ENCODE measurements around the gene ENOX1. TPM values are rescaled to one million over a fixed set of nuclear protein-coding genes. Genes with fewer than 3 reads are reported as not detected.

Gene ENOX1
- total RNA-seq, 1 donor from 2014 or later, result 0.18 TPM

DNA sequence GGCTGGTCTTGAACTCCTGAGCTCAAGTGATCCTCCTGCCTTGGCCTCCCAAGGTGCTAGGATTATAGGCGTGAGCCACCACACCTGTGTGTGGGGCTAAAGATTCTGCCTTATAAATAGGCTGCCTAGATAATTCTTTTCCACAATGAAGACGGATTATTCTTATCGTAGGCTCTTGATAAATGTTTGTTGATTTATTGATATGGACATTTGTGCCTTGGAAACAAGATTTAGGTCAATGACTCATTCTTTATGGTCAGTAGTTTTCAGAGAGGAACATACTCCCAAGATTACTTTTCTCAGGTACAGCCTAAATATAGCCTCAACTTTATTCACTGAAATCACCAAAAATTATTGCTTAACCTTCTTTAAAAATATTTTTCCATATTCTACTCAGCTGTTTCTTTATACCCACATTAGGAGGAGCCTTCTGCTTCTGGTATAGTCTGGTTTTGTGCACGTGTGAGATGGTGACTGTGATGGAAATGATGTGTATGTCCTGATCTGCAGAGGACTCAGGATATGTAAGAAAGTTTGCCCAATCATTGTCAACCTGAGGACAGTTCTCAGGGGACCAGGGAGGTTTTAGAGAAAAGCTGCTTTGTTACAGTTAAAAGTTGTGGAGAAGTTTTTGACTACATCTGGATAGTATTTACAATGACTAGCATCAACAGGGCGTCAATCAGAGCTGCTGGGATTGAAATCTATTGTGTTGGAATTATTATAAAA lies 554.5 kb downstream of the ENOX1 start:
- DNase-seq (ENCODE audit: low spot score) (no peak), ATAC-seq (no peak)

- ATAC-seq, result no peak
- DNase-seq (ENCODE audit: low spot score), result no peak
Measured at GRCh38 chr13:43230989-43231388, 555.8 kb downstream of the ENOX1 start.

DNA sequence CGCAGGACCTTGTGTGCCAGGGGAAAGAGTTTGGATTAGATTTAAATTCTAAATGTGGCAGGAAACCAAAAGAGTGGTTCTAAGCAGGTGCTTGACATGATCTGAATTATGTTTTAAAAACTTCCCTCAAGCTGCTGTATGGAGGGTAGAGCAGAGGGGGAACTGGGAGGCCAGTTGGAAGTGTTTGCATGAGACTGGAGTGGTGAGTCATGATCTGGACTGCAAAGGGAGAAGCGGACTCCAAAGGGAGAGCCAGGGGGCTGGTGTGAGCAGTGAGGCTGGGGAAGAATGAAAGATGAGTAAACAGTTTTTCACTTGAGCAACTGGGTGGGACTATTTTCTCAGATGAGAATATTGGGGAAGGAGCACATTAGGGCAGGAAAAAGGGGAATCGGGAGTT lies 557.3 kb downstream of the ENOX1 start:
- no peak for ATAC-seq
- DNase-seq (ENCODE audit: low spot score), result no peak

- no peak for ATAC-seq
- DNase-seq (ENCODE audit: low spot score), result no peak
Measured at GRCh38 chr13:43227721-43228120, 559.1 kb downstream of the ENOX1 start.

GRCh38 chr13:43223216-43223615 lies 563.6 kb downstream of the ENOX1 start:
- DNase-seq (ENCODE audit: low spot score) (no peak), ATAC-seq (no peak)

- ATAC-seq, result no peak
- DNase-seq (ENCODE audit: low spot score), result no peak
Measured at GRCh38 chr13:43222086-43222485, 564.7 kb downstream of the ENOX1 start.

DNA sequence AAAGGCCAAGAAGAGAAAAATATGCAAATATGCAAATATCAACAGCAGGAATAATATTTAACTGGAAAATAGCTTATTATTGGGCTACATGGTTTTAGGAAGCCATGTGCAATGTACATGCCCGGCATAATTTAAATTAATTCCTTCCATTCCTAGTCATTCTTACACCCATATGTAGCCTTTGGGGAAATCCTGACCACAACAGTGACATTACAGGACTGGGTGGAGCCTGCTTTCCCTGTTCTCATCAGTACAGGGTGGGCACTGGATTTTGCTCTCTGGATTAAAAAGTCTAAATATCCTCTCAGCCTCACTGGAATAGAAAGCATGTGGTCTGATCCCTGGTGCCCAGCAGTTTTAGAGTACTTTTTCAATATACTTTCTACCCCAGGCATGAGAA lies 565.2 kb downstream of the ENOX1 start:
- DNase-seq (ENCODE audit: low spot score) (no peak), ATAC-seq (no peak)

- no peak for ATAC-seq
Measured at GRCh38 chr13:43220873-43221595, 565.7 kb downstream of the ENOX1 start.

DNA sequence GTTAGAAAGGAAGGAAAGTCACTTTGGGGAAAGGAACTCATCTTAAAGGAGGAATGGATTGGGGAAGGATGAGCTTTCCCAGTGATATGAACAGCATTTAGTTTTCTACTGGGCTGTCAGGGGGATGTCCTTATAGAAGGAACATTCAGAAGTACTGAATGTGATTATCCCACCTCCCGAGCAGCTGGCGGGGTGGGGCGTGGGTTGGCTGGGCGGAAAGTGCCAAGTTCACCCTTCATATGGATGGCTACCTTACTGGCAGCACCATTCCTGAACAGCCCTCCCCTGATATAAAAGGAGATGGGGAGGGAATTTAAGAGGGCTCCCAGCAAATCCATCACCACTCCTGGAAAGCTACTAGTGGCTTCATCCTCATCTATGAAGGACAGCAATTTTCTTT lies 572.6 kb downstream of the ENOX1 start:
- DNase-seq (ENCODE audit: low spot score) (no peak), ATAC-seq (no peak)

More at GRCh38 chr13:43220873-43221595, 565.7 kb downstream of the ENOX1 start:
- DNase-seq (ENCODE audit: low spot score), result no peak

- DNase-seq (ENCODE audit: low spot score) (no peak), ATAC-seq (no peak)
Measured at GRCh38 chr13:43206838-43207237, 579.9 kb downstream of the ENOX1 start.

GRCh38 chr13:43205416-43205815 lies 581.4 kb downstream of the ENOX1 start:
- ATAC-seq (no peak), DNase-seq (ENCODE audit: low spot score) (no peak)

DNA sequence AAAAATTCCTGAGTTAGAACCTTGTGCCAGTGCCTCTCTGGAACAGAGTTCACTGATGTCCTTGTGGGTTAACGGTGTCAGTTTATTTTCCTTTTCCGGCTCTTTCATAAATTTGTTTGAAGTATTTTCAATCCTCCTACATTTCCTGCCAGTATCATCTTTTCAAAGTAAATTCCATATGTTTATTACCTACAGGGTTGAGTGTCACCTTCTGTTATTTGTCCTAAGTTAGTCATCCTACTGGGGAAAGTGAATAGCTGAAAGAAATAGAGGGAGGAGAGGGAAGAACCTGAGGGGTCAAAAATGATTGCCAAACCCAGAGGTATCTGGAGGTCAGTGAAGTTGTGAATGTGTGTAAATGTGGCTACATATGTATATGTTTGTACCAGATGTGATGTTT lies 582.2 kb downstream of the ENOX1 start:
- no peak for DNase-seq (ENCODE audit: low spot score)
- ATAC-seq, result no peak

DNA sequence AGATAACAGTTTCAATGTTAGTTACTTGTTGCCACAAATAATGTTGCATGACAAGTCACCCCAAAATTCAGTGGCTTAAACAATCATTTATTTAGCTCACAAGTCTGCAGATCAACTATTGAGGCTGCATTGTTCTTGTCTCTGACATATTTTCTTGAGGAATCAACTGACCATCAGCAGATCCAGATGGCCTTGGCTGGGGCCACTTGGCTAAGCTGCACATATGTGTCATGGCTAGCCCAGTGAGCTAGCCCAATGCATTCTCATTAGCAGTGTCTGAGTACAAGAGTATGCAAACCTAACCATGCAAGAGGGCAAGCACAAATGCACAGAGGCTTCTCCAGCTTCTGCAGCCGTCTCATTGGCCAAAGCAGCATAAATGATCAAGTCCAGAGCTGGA lies 583.0 kb downstream of the ENOX1 start:
- ATAC-seq (no peak), DNase-seq (ENCODE audit: low spot score) (no peak)

- ATAC-seq (no peak), DNase-seq (ENCODE audit: low spot score) (no peak)
Measured at GRCh38 chr13:43200736-43201135, 586.0 kb downstream of the ENOX1 start.

GRCh38 chr13:43200307-43200706 lies 586.5 kb downstream of the ENOX1 start:
- ATAC-seq, result no peak
- DNase-seq (ENCODE audit: low spot score), result no peak

- ATAC-seq (no peak), DNase-seq (ENCODE audit: low spot score) (no peak)
Measured at GRCh38 chr13:43196750-43197370, 589.9 kb downstream of the ENOX1 start.

- DNase-seq (ENCODE audit: low spot score) (no peak), ATAC-seq (peak; percentile 32)
Measured at GRCh38 chr13:43196086-43196621, 590.6 kb downstream of the ENOX1 start.

- no peak for DNase-seq (ENCODE audit: low spot score)
- ATAC-seq, result no peak
Measured at GRCh38 chr13:43195551-43195950, 591.2 kb downstream of the ENOX1 start.

- no peak for ATAC-seq
Measured at GRCh38 chr13:43195112-43195511, 591.7 kb downstream of the ENOX1 start.

GRCh38 chr13:43193789-43194420 lies 592.9 kb downstream of the ENOX1 start:
- DNase-seq (ENCODE audit: low spot score) (no peak), ATAC-seq (no peak)

More at GRCh38 chr13:43195112-43195511, 591.7 kb downstream of the ENOX1 start:
- DNase-seq (ENCODE audit: low spot score), result no peak

- ATAC-seq, result no peak
- DNase-seq (ENCODE audit: low spot score), result no peak
Measured at GRCh38 chr13:43191546-43191945, 595.2 kb downstream of the ENOX1 start.
